Measurements from ENCODE around the gene TMCO4.
A peak's percentile ranks its signal among the peaks of the same experiment; 100 is the strongest.
"Not testable (repeated sequence)": the region's sequence is repeated elsewhere in the genome, so short reads cannot be mapped to it uniquely, and the experiment has no call there.

The TMCO4 gene

GRCh38 chr1:19643121-19643520, 156.6 kb downstream of the TMCO4 start:
- DNase-seq (ENCODE audit: low spot score) (peak; percentile 72), FAIRE-seq (peak; percentile 8)

- peak; percentile 55 for FAIRE-seq
Observed at GRCh38 chr1:19640363-19641316, 159.1 kb downstream of the TMCO4 start.

GRCh38 chr1:19639999-19640362, 159.7 kb downstream of the TMCO4 start:
- DNase-seq (ENCODE audit: low spot score), result no peak
- no peak for FAIRE-seq

More at GRCh38 chr1:19640363-19641316, 159.1 kb downstream of the TMCO4 start:
- DNase-seq (ENCODE audit: low spot score), result peak; percentile 60

- not testable (repeated sequence) for DNase-seq (ENCODE audit: low spot score); FAIRE-seq
Observed at GRCh38 chr1:19639228-19639627, 160.5 kb downstream of the TMCO4 start.

- DNase-seq (ENCODE audit: low spot score), result no peak
Observed at GRCh38 chr1:19637606-19638005, 162.1 kb downstream of the TMCO4 start.

GRCh38 chr1:19636749-19637148, 163.0 kb downstream of the TMCO4 start:
- FAIRE-seq; DNase-seq (ENCODE audit: low spot score): not testable (repeated sequence)

More at GRCh38 chr1:19637606-19638005, 162.1 kb downstream of the TMCO4 start:
- no peak for FAIRE-seq

GRCh38 chr1:19636065-19636464, 163.7 kb downstream of the TMCO4 start:
- DNase-seq (ENCODE audit: low spot score) (no peak), FAIRE-seq (no peak)

GRCh38 chr1:19635646-19636045, 164.1 kb downstream of the TMCO4 start:
- DNase-seq (ENCODE audit: low spot score) (peak; percentile 23), FAIRE-seq (no peak)

- not testable (repeated sequence) for FAIRE-seq; DNase-seq (ENCODE audit: low spot score)
Observed at GRCh38 chr1:19635064-19635463, 164.7 kb downstream of the TMCO4 start.

- FAIRE-seq, result no peak
- no peak for DNase-seq (ENCODE audit: low spot score)
Observed at GRCh38 chr1:19633106-19633505, 166.6 kb downstream of the TMCO4 start.
